Chondrocyte (in vitro differentiated cells): Measurements from ENCODE around the gene PSMC3IP. TPM values are rescaled to one million over a fixed set of nuclear protein-coding genes. Genes with fewer than 3 reads are reported as not detected.
"Not testable (repeated sequence)": the region's sequence is repeated elsewhere in the genome, so short reads cannot be mapped to it uniquely, and the experiment has no call there.

Experiments used
- DNase-seq: peaks from one replicate; pipeline ENCODE4 v3.0.0; 2021; ENCODE audit warnings: mixed read lengths, low spot score
- H3K27ac Mint-ChIP-seq: one replicate; pipeline ENCODE4 v1.8.0; 2021; ENCODE audit warnings: mild to moderate bottlenecking, moderate library complexity, mixed read lengths; ENCODE audit not compliant: unreplicated experiment
- H3K27me3 Mint-ChIP-seq: 2 replicates; pipeline ENCODE4 v1.8.0; 2021; ENCODE audit warnings: low read depth, mixed read lengths
- H3K36me3 Mint-ChIP-seq: 2 replicates; pipeline ENCODE4 v1.8.0; 2021; ENCODE audit warnings: low read depth, mixed read lengths
- H3K4me1 Mint-ChIP-seq: 2 replicates; pipeline ENCODE4 v1.8.0; 2021; ENCODE audit warnings: low read depth, mild to moderate bottlenecking, mixed read lengths
- H3K4me3 Mint-ChIP-seq: one replicate; pipeline ENCODE4 v1.8.0; 2021; ENCODE audit warnings: mild to moderate bottlenecking, moderate library complexity, mixed read lengths; ENCODE audit not compliant: unreplicated experiment
- H3K9me3 Mint-ChIP-seq: 2 replicates; pipeline ENCODE4 v1.8.0; 2021; ENCODE audit warnings: low read depth, mixed read lengths
- total RNA-seq: library from RNA; stranded (reverse); gene quantifications from 3 replicates; pipeline ENCODE4 v1.2.1, GENCODE V29; 2021
- TF ChIP-seq, protein P1 (sequence below): fragments of 200-600 bp; sonication (generic); IDR thresholded peaks from 2 replicates; pipeline ENCODE4 v1.5.0; 2021; ENCODE audit warnings: antibody characterized with exemption, mild to moderate bottlenecking, moderate library complexity

The PSMC3IP gene
- total RNA-seq, 1 donor from 2014 or later, result 4.9 TPM

DNA sequence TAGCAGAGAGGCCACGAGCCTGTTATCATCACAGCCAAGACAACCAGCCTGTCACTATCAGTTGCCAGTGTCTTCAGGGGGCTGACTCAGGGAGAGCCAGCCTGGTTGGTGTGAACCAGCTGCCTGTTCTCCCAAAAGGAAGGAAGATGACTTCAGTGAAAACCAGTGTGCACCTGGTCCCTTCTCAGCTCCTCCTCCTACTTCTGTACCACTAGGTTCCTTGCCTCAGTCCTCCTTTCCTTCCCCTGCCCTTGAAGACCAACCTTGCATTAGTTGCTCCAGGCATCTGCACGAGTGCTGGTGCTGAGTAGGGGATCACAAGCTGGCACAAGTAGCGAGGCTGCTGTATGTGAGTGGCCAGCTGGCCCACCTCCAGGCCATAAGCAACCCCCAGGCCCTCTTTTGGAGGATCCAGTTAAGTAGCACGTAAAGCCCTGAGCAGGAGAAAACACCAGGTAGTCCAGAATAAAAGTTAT lies 40.5 kb upstream of the PSMC3IP start:
- Mint-ChIP-seq H3K9me3 (no peaks in the 10 kb centered on the region), H3K27me3 (no peaks in the 10 kb centered on the region), H3K36me3 (peaks cover 19% of the 10 kb centered on the region), H3K4me3 (no peak overlapping the region), H3K4me1 (peaks cover 9% of the 10 kb centered on the region), H3K27ac (no peak overlapping the region)
- no peak for DNase-seq
- TF ChIP-seq, protein P1, sequence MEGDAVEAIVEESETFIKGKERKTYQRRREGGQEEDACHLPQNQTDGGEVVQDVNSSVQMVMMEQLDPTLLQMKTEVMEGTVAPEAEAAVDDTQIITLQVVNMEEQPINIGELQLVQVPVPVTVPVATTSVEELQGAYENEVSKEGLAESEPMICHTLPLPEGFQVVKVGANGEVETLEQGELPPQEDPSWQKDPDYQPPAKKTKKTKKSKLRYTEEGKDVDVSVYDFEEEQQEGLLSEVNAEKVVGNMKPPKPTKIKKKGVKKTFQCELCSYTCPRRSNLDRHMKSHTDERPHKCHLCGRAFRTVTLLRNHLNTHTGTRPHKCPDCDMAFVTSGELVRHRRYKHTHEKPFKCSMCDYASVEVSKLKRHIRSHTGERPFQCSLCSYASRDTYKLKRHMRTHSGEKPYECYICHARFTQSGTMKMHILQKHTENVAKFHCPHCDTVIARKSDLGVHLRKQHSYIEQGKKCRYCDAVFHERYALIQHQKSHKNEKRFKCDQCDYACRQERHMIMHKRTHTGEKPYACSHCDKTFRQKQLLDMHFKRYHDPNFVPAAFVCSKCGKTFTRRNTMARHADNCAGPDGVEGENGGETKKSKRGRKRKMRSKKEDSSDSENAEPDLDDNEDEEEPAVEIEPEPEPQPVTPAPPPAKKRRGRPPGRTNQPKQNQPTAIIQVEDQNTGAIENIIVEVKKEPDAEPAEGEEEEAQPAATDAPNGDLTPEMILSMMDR, result no peak

DNA sequence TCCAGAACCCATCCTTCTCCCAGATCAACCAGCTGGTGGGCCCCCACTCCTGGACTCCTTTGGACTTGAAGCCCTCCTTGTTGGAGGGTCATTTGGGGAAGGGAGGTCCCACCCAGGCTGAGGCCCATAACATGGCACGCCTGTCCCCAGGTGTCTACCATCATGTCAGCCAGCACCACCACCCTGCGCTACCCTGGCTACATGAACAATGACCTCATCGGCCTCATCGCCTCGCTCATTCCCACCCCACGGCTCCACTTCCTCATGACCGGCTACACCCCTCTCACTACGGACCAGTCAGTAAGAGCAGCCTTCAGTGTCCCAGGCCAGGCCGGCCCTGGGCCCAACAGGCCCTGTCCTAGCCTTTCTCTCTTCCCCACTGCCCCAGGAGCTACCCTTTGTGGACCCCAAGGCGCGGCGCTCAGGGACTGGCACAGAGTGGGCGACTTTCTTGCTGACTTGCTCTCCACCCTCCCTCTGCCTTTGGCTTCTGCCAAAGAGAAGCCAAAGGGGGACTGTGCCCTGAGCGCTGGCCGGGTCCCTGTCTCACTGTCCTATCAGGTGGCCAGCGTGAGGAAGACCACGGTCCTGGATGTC lies 36.3 kb upstream of the PSMC3IP start:
- H3K4me3 Mint-ChIP-seq, result no peak overlapping the region
- TF ChIP-seq, protein P1, result no peak
- peaks cover 13% of the 10 kb centered on the region for H3K4me1 Mint-ChIP-seq
- no peaks in the 10 kb centered on the region for H3K27me3 Mint-ChIP-seq
- peaks cover 26% of the 10 kb centered on the region for H3K36me3 Mint-ChIP-seq
- no peaks in the 10 kb centered on the region for H3K9me3 Mint-ChIP-seq
- H3K27ac Mint-ChIP-seq, result no peak overlapping the region
- no peak for DNase-seq

DNA sequence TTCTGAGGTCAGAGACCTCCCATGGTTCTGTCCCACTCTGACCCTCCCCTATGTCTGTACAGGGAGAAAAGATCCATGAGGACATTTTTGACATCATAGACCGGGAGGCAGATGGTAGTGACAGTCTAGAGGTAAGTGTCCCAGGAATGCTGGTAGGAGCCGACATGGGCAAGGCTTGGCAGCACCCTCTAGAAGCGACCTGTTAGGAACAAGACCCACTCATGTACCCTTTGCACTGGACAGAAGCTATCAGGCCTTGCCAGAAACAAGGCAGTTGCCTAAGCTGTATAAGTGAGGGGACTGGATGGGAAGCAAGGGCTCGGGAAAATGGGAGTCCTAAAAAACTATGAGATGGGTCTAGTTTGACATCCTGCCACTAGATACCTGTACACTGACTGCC lies 34.5 kb upstream of the PSMC3IP start:
- H3K4me3 Mint-ChIP-seq, result no peak overlapping the region
- no peak overlapping the region for H3K27ac Mint-ChIP-seq
- H3K4me1 Mint-ChIP-seq, result peaks cover 21% of the 10 kb centered on the region
- H3K9me3 Mint-ChIP-seq, result no peaks in the 10 kb centered on the region
- no peak for DNase-seq
- peaks cover 26% of the 10 kb centered on the region for H3K36me3 Mint-ChIP-seq
- no peaks in the 10 kb centered on the region for H3K27me3 Mint-ChIP-seq
- TF ChIP-seq, protein P1, result no peak

DNA sequence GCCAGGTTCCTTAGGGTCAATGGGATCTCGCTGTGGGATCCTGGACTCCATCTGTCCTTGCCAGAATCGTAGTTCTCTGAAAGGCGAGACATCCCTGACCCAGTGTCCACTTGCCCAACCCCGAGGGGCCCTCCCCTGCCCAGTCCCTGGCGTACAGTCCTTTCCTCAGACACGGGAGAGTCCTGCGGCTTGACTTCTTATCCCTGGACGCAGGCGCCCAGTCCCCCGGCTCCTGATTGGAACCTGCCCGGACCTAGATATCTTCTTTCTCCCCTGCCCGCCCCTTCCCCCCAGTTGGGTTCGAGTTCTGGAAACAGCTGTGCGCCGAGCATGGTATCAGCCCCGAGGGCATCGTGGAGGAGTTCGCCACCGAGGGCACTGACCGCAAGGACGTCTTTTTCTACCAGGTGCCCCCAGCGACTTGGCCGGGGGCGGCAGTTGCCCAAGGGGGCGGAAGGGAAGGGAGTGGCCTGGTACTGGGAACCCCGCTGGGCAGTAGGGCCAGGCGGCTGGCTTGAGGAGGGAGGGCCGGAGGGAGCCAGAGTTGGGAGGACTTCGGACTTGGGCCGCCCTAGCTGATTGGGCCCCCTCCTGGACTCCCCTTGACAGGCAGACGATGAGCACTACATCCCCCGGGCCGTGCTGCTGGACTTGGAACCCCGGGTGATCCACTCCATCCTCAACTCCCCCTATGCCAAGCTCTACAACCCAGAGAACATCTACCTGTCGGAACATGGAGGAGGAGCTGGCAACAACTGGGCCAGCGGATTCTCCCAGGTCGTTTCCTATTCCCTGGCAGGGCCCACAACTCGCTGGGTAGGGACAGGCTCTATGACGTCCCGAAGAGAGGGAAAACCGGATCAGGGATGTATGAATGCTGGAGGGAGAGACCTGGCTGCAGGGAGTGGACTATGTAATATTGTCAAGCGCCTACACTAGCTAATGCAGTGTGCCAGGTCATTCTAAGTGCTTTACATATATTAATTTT lies 32.6 kb upstream of the PSMC3IP start:
- not testable (repeated sequence) for H3K9me3 Mint-ChIP-seq

DNA sequence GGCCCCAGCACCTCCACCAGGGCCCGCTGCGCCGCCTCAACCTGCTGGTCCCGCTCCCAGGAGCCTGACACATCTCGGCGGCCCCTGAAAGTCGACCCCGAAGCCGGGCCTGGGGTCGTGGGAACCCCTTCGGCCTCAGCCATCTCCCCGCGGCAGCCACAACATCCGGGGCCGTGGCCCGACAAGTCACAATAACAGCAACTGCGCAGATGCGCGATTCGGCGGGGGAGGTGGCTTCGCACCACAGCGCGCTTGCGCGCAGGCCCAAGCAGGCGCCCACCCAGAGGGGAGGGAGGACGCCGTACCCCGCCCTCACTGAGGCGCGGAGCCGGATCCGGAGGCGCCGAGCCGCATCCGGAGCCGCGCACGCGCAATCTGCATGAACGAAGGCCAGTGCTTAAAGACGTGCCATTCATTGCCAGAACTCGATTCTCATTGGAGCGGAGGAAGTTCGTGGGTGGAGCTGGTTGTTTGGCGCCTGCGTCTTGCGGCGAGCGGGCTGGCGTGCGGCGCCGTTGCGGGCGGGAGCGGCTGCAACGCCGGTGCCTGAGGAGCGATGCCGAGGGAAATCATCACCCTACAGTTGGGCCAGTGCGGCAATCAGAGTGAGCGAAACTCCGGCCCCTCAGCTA lies 31.8 kb upstream of the PSMC3IP start, which contains the start of the genes RETREG3 and TUBG1:
Gene RETREG3, minus strand, starts transcription at position 193 of the 632 bp plus-strand sequence. Its CDS starts 50 bp downstream, at position 143.
Gene TUBG1, plus strand, starts transcription at position 502 of the 632 bp plus-strand sequence. Its CDS starts 55 bp downstream, at position 557.
- TF ChIP-seq, protein P1, result peak; percentile 83
- H3K4me3 Mint-ChIP-seq, result peak within 1 kb of the TSS; percentile 99
- no peaks in the 10 kb centered on the region for H3K27me3 Mint-ChIP-seq
- H3K36me3 Mint-ChIP-seq, result peaks cover 14% of the 10 kb centered on the region
- peaks cover 33% of the 10 kb centered on the region for H3K4me1 Mint-ChIP-seq
- no peaks in the 10 kb centered on the region for H3K9me3 Mint-ChIP-seq
- peak within 1 kb of the TSS; percentile 98 for H3K27ac Mint-ChIP-seq
- peak; percentile 99 for DNase-seq

More for the DNA sequence above, 32.6 kb upstream of the PSMC3IP start:
- H3K27ac Mint-ChIP-seq, result peak overlapping the region; percentile 98
- peaks cover 21% of the 10 kb centered on the region for H3K36me3 Mint-ChIP-seq
- H3K4me1 Mint-ChIP-seq, result peaks cover 33% of the 10 kb centered on the region
- H3K27me3 Mint-ChIP-seq, DNase-seq: not testable (repeated sequence)
- H3K4me3 Mint-ChIP-seq, result peak overlapping the region; percentile 99
